K562 (cell line): Measurements from ENCODE around the gene ZNF672. TPM values are rescaled to one million over a fixed set of nuclear protein-coding genes. Genes with fewer than 3 reads are reported as not detected.

Source experiments
- BMI1 ChIP-seq: fragments of 150-350 bp; IDR thresholded peaks from 2 replicates; pipeline ENCODE4 v1.6.1; 2014; ENCODE audit warnings: low read length
- CBX5 ChIP-seq: IDR thresholded peaks from 2 replicates; pipeline ENCODE4 v1.6.1; 2014; ENCODE audit warnings: low read depth, borderline replicate concordance
- CTCF ChIP-seq, 3 experiments: IDR thresholded peaks in 2 of 3; conservative IDR thresholded peaks in 1 of 3; 2 replicates each; pipeline ENCODE4 v1.5.1; 2011 to 2012; ENCODE audit warnings: low read length in 3 of 3, mild to moderate bottlenecking in 3 of 3, control low read depth in 2 of 3, improper control_type of control experiment in 1 of 3, inconsistent platforms in 1 of 3, low read depth in 1 of 3, mixed read lengths in 1 of 3, moderate library complexity in 1 of 3; ENCODE audit not compliant: insufficient read depth in 2 of 3
- DLX4 ChIP-seq: fragments of 250-450 bp; sonication (Bioruptor Pico); IDR thresholded peaks from 2 replicates; pipeline ENCODE4 v1.6.1; 2021; ENCODE audit warnings: mild to moderate bottlenecking
- ELF2 ChIP-seq: fragments of 250-450 bp; sonication (Bioruptor Pico); IDR thresholded peaks from 2 replicates; pipeline ENCODE4 v1.5.0; 2021; ENCODE audit warnings: mild to moderate bottlenecking
- EZH2 ChIP-seq: IDR thresholded peaks from 2 replicates; pipeline ENCODE4 v1.6.1; 2012; ENCODE audit warnings: low read depth, mild to moderate bottlenecking, inconsistent platforms, low read length, borderline replicate concordance
- FOSL1 ChIP-seq: fragments of 200-800 bp; sonication (Bioruptor generic); conservative IDR thresholded peaks from 2 replicates; pipeline ENCODE4 v1.6.1; 2016; ENCODE audit warnings: missing genetic modification characterization, missing compliant biosample characterization
- KLF1 ChIP-seq: fragments of 450-650 bp; IDR thresholded peaks from 2 replicates; pipeline ENCODE4 v1.6.1; 2016; ENCODE audit warnings: missing genetic modification characterization, missing compliant biosample characterization
- MGA ChIP-seq: fragments of 450-650 bp; IDR thresholded peaks from 2 replicates; pipeline ENCODE4 v1.6.1; 2016; ENCODE audit warnings: mild to moderate bottlenecking, moderate library complexity
- MITF ChIP-seq: IDR thresholded peaks from 2 replicates; pipeline ENCODE4 v1.6.1; 2014; ENCODE audit warnings: antibody characterized with exemption
- RBFOX2 ChIP-seq: fragments of 200-400 bp; formaldehyde crosslinking; IDR thresholded peaks from 2 replicates; pipeline ENCODE4 v1.6.1; 2017; ENCODE audit warnings: low read depth, mild to moderate bottlenecking, low read length, moderate library complexity
- ZEB2 ChIP-seq: fragments of 450-650 bp; IDR thresholded peaks from 2 replicates; pipeline ENCODE4 v1.6.1; 2016
- polyA plus RNA-seq, 8 experiments: library from polyadenylated mRNA; depleted of rRNA in 4 of 8; stranded (reverse) in 5 of 8; unstranded in 3 of 8; fragments of >200 nt; fragmentation: Nextera tagmentation in 2 of 8; fragmentation: Illumina TruSeq in 1 of 8; extraction: Ambion mirVana in 2 of 8; extraction: Trizol in 1 of 8; gene quantifications; 2 replicates each; pipeline versions ENCODE4 v1.2.1 to v1.2.3, GENCODE V29; 2011 to 2014; ENCODE audit warnings: inconsistent platforms in 1 of 8, missing spikeins in 1 of 8
- total RNA-seq, 7 experiments: library from RNA; depleted of rRNA in 6 of 7; stranded (reverse); fragments of >200 nt in 6 of 7; fragmentation: Illumina TruSeq in 2 of 7; extraction: Trizol in 2 of 7; gene quantifications; 2 replicates each; pipeline versions ENCODE4 v1.2.1 to v1.2.3, GENCODE V29; 2011 to 2021; ENCODE audit warnings: low replicate concordance in 1 of 7

The ZNF672 gene
- total and polyA plus RNA-seq, 9 of the 15 experiments (the other 6 are each of a cell fraction or from before 2014, with no cell fraction given): 1.9 to 57.9 (median 24.1) TPM

- TF ChIP-seq CTCF (IDR thresholded peaks at IDR 0.05 in 2 of 3, conservative IDR thresholded peaks at IDR 0.05 in 1 of 3; ENCODE audit: insufficient read depth in 2 of 3, low read depth in 1 of 3, low read length in 3 of 3) (no peak), EZH2 (no peak), ELF2 (no peak), MGA (no peak), RBFOX2 (no peak), DLX4 (CRISPR knock-in tag) (no peak), ZEB2 (no peak), KLF1 (tag) (no peak), BMI1 (no peak), CBX5 (no peak), FOSL1 (tag) (no peak), MITF (no peak)
Observed at GRCh38 chr1:248890549-248891498, 52.8 kb downstream of the ZNF672 start (continued).
